Measurements from ENCODE around the gene TMEM178B.
"Not testable (repeated sequence)": the region's sequence is repeated elsewhere in the genome, so short reads cannot be mapped to it uniquely, and the experiment has no call there.

The TMEM178B gene

DNA sequence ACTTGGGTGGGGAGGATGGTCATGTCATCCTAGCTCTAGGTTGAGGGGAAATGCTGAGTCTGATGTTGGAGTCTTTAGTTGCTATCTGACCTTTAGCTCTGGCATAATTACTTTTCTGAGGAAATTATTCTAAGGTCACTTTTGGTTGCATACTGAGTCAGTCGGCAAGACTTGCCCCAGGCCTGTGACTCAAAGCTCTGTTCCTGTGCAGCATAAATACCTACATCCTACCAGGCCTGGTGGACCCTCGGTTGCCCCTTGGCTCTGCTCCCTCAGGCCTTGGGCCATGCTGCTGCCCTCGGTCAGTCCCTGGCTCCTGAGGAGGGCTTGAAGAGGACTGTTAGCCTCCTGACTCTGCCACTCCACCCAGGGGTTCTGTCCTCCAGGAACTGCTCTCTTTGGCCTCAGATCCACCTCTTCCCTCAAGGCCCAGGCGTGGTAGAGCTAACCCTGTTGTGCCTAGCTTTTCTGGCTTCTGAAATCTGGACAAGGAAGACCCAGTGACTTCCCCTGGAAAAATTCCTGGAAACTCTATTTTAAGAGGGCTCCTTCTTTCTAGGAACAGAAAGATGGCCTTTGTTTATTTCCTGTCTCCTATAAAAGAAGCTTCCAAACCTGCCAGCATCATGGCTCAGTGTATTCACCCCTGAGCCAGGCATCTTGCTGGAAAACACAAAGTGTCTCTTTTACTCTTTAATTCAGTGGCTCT, 71.2 kb downstream of the TMEM178B start:
- no peak for DNase-seq

DNA sequence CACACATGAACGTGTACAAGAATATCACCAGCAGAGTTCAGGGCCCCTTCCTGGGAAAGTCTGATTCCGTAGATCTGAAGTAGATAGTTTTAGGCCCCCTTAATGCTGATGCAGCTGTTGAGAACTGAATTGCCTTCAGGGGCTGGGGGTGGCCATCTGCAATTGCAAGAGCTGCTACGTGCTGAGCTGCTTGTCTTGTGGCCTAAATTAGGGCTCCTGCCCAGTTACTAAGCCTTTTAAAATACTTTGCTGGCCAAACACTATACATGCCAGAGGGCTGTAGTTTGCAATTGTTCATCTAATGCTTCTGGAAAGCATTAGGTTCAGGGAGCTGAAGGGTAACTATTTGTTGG, 71.7 kb downstream of the TMEM178B start:
- DNase-seq, result no peak

DNA sequence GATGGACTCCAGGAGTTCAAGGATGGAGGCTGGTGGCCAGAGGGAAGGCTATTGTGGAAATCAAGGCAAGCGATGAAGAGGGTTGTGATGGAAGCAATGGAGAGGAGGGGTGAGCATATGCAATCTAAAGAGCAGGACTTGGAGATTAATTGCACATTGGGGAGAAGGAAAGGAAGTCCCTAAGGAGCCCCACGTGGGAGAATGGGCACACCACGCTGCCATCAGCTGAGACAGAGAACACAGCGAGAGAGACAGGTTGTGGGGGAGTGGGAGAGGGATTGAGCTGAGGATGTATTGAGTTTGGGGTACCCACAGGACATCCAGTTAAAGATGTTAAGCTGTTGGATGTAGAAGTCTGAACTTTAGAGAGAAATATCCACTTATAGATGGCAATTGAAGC, 73.6 kb downstream of the TMEM178B start:
- DNase-seq, result no peak

DNA sequence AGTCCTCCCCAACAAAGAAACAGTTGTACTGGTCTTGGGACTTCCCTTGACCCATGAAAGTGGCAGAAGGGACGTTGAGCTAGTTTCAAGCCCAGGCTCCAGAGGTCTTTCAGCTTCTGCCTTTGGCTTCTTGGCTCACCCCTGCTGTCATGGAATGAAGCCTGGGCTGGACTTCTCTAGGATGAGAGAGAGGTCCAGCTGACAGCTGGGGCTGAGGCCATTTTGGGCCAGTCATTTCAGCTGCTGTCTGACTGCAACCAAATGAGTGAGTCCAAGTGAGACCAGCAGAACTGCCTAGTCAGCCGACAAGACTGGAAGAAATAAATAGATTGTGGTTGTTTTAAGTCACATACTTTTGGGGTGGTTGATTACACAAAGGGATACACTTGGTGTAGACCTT, 76.6 kb downstream of the TMEM178B start:
- DNase-seq, result no peak

DNA sequence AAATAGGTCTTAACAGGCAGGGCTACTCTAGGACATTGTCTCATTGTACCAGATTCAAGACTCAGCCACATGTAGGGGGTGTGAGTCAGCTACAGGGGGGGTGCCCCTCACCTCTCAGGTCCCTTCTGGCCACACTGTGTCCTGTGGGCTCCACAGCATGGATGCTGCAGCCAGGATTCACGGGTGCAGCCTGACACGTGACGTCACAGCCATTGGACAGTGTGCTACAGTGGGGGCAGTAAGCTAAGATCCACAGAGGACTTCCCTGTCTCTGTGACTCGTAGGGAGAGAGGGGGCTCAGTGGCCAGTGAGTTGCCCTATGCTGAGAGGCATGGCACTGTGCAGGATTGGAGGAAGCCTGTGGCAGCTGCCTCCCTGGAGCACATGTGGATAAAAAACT, 77.9 kb downstream of the TMEM178B start:
- DNase-seq, result no peak

DNA sequence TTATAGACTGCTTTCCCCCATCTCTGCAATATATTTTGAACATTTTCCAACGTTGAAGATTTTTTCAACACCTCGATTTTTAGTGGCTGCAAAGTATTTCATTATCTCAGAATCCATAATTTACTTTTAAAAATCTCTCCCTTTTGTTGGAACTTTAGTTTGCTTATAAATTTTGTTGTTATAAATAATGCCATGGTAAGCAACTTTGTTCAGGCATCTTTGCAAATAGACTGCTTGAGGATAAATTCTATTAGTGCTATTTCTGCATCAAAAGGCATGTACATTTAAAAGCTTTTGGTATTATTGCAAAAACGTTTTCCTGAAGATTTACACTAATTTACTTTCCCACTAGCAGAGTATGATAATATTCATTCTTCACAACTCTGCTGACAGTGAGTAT, 79.4 kb downstream of the TMEM178B start:
- DNase-seq, result no peak

DNA sequence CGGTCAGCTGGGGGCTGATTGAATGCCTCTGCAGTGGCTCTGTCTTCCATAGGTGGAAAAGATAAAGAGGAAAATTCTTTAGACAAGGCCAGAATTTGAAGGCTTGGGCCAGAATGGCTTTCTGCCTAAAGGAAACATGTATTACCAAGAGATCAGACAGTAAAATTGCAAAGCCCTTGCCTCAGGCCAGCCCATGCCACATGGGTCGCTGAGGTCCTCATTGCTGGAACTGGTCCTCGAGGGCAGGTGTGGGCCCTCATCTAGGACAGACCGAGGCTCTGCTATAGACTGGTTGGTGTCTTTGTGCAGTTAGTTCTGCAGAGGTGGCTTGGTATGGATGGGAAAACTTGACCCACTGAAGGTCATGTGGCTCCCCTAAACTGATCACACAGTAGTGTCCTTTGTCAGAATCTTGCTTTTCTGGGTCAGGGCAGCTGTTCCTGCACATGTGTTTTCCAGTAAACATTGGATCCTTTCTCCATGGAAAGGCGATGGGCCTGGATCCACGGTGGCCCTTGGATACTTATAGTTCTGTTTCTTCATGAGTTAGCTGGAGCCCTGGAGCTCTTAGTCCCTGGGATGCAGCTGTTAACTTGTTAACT, 80.4 kb downstream of the TMEM178B start:
- no peak for DNase-seq

DNA sequence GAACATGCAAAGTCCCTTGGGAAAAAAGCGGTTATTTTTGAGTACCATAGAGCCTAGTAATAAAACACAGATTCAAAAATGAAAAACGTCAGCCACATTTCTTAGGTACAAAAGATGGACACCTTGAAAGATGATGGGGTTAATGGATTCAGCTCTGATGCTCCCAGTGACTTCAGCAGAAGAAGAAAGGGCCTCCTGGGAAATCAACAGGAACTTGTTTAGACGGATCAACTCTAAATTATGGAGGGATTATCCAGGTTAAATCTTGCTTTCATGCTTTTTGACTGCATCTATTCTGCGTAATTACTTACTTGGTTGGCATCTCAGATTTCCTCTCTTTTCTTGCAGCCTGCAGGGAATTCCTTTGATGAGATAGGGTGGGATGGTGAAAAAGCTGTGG, 82.5 kb downstream of the TMEM178B start:
- no peak for DNase-seq

DNA sequence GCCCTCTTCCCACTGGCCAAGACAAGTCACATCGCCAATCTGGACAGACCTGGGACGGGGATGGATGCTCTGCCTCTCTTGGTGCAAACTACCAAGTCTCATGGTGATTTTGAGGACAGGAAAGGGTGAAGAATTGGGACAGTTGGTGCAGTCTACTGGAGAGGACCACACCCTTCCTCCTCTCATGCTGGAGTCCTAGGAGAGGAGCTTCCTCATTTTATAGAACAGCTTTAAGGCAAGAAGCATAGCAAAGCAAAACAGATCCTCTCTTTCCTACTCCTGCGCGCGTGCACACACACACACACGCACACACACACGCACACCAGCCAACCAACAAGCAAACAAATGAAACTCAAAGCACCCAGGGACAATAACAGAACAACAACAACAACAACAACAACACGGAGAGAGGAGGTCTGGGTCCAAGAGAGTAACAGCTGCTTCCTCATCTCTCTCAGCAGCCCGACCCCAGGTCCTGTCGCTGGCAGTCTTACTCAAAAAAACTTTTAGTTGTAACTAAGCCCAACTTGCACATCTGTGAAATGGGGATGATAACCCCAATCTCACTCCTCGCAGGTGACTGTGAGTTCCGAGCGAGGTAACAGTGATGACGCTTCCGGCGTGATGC, 83.4 kb downstream of the TMEM178B start:
- DNase-seq, result peak; percentile 7

DNA sequence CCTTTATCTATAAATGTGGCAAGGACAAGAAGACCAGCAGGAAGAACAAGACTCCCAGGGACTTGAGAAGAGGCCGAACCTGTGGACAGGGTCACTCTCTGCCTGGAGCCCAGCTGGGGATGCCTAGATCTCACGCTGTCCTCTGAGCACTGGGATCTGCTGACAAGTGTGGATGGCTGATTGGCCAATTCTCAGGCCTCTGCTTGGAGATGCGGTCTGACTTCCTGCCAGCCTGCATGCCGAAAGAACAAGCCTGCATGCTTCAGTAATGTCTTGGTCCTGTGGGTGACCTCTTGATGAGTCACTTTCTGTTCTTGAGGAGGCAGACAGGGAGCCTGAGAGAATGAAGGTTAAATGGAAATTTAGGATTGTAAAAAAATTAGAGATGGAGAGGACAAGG, 84.7 kb downstream of the TMEM178B start:
- peak; percentile 20 for DNase-seq

DNA sequence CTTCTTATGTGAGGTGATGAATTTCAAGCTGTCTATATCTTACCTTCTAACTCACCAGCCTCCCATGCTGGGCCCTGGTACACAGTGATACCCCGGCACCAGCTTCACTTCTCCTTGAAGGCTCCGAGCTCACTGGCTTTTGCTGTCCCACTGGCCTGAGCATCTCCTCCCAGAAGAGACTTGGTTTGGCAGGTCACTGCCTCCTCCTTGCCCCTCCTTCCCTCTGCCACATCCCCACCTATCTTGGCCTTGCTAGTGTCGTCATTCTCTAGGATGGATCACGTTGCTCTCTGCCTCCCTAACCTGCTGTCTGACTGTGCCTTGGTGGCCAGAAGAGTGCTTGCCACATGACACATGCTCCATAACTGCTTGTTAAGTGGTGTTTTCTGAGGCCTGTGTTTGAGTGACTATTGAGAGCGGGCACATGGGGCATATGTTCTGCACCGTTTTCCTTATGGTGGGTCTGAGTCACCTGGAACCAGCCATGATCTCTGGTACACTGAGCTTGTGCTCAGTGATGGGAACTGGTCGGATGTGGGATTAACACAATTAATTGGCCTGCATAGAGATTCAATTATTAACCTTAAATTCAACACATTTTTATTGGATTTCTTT, 86.5 kb downstream of the TMEM178B start:
- DNase-seq, result no peak

DNA sequence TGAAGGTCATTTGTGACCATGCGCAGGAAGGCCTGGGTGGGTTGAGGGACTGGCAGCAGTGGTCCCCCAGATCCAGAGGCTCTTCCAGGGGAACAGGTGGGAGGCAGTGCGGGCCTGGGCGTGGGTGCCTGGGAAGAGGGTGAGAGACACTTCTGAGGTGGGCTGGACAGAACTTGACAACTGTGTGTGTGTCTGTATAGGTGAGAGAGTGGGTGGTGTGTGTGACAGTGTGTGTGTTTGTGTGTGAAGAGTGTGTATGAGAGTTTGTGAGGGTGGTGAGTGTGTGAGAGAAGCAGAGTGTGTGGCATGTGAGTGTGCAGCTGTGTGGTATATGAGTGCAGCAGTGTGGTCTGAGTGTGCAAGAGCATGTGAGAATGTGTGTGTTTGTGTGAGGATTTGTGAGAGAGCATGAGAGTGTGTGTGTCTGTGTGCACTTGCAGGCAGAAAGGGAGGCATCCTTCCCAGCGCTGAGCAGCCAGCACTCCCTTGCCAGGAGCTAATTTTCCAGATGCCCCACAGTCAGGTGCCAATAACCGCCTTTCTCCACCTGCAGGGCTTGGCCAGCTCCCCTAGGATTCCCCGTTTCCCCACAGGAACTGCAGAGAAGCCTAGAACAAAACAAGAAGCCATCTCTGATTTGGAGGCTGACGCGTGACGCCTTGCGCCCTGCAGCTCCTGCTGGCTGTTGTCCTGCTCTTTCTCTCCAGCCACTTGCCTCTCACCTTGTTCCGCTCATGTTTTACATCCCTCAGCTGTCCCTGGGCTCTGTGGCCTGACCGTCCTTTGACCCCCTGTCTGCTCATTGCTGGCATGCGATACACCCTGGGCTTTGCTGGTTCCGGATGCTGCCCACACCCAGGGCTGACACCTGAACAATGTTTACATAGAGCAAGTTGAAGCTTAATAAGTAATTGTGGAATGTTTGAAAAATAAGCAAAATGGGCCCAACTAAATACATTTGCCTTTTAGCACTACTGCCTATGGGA, 88.0 kb downstream of the TMEM178B start:
- no peak for DNase-seq

DNA sequence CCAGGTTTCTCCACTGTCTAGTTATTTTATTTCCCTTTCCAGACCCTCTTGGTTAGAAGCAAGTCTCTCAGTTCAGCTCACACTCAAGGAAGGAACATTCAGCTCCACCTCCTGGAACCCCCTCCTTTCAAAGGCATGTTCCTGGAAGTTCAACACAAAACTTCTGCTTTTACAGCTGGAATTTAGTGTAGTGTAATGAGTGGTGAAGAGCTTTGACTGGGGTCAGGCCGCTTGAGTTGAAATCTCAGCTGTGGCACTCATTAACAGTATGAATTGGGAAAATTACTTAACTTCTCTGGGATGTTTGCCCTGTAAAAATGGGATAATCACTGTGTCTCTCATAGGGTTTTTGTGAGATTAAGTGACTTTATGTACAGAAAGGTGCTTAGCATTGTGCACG, 91.7 kb downstream of the TMEM178B start:
- DNase-seq, result no peak

DNA sequence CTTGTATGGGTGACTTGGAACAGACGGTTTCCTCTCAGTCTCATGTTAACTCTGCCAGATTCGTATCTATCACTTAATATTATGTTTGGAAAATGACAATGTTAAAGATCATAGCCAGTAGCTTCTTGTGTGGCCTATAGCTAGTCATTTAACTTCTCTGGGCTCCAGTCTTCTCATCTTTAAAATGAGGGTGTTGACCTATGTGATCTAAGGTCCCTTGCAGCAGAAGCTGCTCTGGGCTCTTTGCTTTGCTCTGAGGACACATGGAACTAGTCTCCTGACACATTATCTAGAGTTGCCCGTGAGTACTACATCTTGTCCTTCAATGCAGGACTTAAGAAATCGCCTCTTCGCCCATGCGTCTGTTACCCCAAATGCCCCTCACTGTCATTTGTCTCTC, 93.1 kb downstream of the TMEM178B start:
- DNase-seq, result no peak

DNA sequence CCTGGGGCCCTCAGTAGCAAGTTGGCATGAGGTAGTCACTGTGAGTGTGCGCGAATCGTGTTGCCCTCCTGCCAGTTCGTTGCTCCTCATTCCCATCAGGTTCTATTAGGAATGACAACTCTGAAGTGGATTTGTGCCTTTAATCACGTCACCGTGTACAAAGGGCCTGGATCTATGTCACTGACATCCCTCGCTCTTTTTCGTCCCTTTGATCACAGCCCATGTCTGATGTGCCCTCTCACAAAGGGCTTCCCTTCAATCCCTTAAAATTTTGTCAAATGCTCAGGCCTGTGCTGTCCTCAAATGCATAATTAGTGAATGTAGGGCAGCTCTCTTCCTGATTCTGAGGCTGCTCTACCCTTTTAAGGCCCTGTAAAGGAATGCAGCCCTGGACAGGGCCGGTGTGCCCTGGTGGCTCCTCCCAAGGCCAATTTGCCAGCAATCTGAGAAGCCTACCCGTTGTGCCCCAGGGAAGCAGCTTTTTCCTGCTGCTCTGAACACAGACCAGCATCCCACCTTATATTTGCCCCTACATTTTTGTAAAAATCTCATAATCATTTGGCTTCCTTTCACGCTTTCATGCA, 93.6 kb downstream of the TMEM178B start:
- no peak for DNase-seq

DNA sequence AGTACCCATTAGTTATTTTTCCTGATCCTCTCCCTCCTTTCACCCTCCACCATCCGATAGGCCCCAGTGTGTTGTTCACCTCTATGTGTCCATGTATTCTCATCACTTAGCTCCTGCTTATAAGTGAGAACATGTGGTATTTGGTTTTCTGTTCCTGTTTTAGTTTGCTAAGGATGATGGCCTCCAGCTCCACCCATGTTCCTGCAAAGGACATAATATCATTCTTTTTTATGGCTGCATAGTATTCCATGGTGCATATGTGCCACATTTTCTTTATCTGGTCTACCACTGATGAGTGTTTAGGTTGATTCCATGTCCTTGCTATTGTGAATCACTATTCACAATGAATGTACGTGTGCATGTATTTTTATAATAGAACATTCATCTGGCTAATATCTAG, 95.3 kb downstream of the TMEM178B start:
- DNase-seq, result not testable (repeated sequence)

DNA sequence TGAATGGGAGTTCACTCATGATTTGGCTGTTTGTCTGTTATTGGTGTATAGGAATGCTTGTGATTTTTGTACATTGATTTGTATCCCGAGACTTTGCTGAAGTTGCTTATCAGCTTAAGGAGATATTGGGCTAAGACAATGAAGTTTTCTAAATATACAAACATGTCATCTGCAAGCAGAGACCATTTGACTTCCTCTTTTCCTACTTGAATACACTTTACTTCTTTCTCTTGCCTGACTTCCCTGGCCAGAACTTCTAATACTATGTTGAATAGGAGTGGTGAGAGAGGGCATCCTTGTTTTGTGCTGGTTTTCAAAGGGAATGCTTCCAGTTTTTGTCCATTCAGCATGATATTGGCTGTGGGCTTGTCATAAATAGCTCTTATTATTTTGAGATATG, 101.9 kb downstream of the TMEM178B start:
- not testable (repeated sequence) for DNase-seq

DNA sequence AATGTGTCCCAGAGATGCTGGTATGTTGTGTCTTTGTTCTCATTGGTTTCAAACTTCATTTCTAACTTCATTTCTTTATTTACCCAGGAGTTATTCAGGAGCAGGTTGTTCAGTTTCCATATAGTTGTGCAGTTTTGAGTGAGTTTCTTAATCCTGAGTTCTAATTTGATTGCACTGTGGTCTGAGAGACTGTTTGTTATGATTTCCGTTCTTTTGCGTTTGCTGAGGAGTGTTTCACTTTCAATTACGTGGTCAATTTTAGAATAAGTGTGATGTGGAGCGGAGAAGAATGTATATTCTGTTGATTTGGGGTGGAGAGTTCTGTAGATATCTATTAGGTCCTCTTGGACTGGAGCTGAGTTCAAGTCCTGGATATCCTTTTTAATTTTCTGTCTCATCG, 103.3 kb downstream of the TMEM178B start:
- DNase-seq, result not testable (repeated sequence)

DNA sequence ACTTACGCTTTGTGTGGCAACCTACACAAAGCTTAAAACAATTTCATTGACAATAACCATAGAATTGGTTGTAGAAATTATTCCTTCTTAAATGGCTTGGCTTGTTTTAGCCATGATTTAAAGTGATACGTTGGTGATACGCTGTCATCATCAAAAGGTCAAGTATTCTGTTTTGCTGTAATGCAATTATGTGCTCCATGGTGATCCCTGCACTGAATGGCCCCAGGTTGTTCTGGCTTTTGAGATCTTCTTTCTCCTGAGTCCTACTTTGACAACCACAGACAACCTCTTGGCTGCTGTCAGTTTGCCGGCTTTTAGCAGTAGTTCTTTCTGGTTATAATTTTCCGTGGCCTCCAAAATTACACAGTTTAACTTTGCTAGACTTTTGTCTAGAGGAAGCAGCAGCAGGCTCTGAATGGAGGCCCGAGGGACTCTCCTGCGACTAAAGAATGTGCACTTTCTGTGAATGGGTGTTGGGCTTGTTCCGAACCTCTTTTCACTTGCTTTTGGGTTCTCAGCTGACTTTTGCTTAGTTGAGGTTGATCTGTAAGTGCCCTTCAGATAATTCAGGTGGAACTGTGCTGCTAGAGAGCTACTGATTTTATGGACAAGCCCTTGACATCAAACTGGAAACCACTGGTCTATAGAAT, 104.7 kb downstream of the TMEM178B start:
- no peak for DNase-seq

DNA sequence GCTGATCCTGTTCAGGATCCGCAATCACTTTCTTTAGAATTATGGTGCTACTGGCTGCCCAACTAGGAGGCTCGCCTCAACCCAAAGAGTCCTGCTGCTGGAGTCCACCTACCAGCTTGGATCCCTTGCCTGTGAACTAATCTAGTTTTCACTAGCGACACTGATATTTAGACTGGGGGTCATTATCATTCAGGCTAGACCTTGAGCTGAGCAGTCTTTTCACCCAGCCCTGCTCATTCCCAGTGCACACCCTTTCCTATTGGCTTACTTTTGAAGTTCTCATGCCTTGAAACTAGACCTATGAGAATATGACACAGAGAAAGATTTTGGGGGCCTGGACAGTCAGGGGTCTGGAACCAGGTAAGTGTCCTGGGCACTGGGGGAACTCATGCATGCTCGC, 107.9 kb downstream of the TMEM178B start:
- no peak for DNase-seq

DNA sequence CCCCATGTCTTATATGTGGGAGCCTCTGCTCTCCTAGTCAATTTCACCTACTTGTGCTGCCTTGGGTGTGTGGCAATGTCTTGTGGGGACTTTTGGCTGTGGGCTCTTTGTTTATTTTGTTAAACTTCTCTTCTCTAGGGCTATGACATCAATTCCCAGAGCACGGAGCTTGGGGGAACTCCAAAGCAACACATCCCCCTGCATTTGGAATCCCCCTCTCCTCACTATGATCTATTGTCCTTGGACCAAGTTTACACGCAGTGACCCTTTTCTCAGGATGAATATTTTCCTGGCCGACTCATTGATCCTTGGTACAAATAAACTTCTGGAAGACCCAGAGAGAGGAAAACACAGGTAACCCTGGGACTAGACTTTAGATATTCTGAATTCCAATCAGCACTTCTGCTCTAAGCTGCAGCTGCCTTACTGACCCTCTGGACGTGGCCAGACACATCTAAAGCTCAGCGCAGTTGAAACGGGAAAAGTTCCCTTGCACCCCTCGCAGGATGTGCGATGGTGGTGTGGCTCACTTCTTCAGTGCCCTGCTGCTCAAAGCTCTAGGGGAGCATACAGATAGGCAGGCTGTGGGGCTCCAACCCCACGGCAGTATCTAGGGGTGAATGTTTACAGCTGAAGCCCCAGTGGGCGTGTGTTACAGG, 110.8 kb downstream of the TMEM178B start:
- DNase-seq, result no peak
